SK-N-SH (cell line): ENCODE results near the gene HSF4. TPM values are rescaled to one million over a fixed set of nuclear protein-coding genes. Genes with fewer than 3 reads are reported as not detected.

Source experiments
- CTCF ChIA-PET: fragments of 300-600, 350-600 bp; formaldehyde crosslinking; extraction: SDS; loops from one replicate; lab custom pipeline; 2021; lab: Yijun Ruan, JAX
- POLR2A ChIA-PET: fragments of 350-600 bp; sonication (Branson Sonifier 250); formaldehyde crosslinking; extraction: SDS; loops from one replicate; lab custom pipeline; 2020; ENCODE audit warnings: antibody characterized with exemption, inconsistent platforms; lab: Yijun Ruan, JAX
- DNase-seq: peaks from one replicate; pipeline ENCODE4 v3.0.0; 2012
- H2AFZ ChIP-seq: fragments of 200-600 bp; sonication (generic); 2 replicates; pipeline ENCODE4 v1.8.1; 2016; ENCODE audit warnings: antibody characterized with exemption, mild to moderate bottlenecking, low read depth
- H3F3A ChIP-seq: fragments of 200-600 bp; sonication (generic); replicated peaks from 2 replicates; pipeline ENCODE3; 2016; ENCODE audit warnings: antibody characterized with exemption, mild to moderate bottlenecking; ENCODE audit not compliant: insufficient read depth
- H3K27ac ChIP-seq, 2 experiments: fragments of 200-500 bp in 1 of 2; fragments of 200-600 bp in 1 of 2; sonication (Bioruptor generic) in 1 of 2; sonication (generic), shearing (Covaris generic) in 1 of 2; 2 replicates each; pipeline versions ENCODE4 v1.5.1 to v1.6.1; 2014 to 2016; ENCODE audit warnings: low read depth in 2 of 2, inconsistent platforms in 1 of 2, low read length in 1 of 2, mild to moderate bottlenecking in 1 of 2, mixed read lengths in 1 of 2
- H3K27me3 ChIP-seq: fragments of 200-600 bp; sonication (generic), shearing (Covaris generic); 2 replicates; pipeline ENCODE4 v1.6.1; 2016; ENCODE audit warnings: mixed run types; ENCODE audit not compliant: insufficient read depth
- H3K36me3 ChIP-seq, 2 experiments: fragments of 200-500 bp in 1 of 2; fragments of 200-600 bp in 1 of 2; sonication (Bioruptor generic) in 1 of 2; sonication (generic) in 1 of 2; replicated peaks in 1 of 2; 2 replicates each; pipeline versions ENCODE3 to v1.5.1; 2014 to 2016; ENCODE audit warnings: low read length in 1 of 2, mild to moderate bottlenecking in 1 of 2; ENCODE audit not compliant: insufficient read depth in 2 of 2, control insufficient read depth in 1 of 2
- H3K4me1 ChIP-seq, 2 experiments: fragments of 200-500 bp in 1 of 2; fragments of 200-600 bp in 1 of 2; sonication (Bioruptor generic) in 1 of 2; sonication (generic), shearing (Covaris generic) in 1 of 2; 2 replicates each; pipeline versions ENCODE4 v1.5.1 to v1.6.1; 2014 to 2016; ENCODE audit warnings: low read depth in 1 of 2, low read length in 1 of 2, mixed run types in 1 of 2; ENCODE audit not compliant: insufficient read depth in 2 of 2, control insufficient read depth in 1 of 2
- H3K4me2 ChIP-seq: fragments of 200-600 bp; sonication (generic), shearing (Covaris generic); 2 replicates; pipeline ENCODE4 v1.6.1; 2017; ENCODE audit warnings: mixed run types
- H3K4me3 ChIP-seq, 2 experiments: fragments of 200-500 bp in 1 of 2; fragments of 200-600 bp in 1 of 2; sonication (Bioruptor generic) in 1 of 2; sonication (generic), shearing (Covaris generic) in 1 of 2; 2 replicates each; pipeline versions ENCODE4 v1.5.1 to v1.8.1; 2014 to 2016; ENCODE audit warnings: low read depth in 2 of 2, inconsistent platforms in 1 of 2, low read length in 1 of 2, mild to moderate bottlenecking in 1 of 2, mixed read lengths in 1 of 2, moderate library complexity in 1 of 2
- H3K79me2 ChIP-seq: fragments of 200-600 bp; sonication (generic); 2 replicates; pipeline ENCODE4 v1.8.1; 2017; ENCODE audit warnings: mild to moderate bottlenecking; ENCODE audit not compliant: insufficient read depth
- H3K9ac ChIP-seq: fragments of 200-600 bp; sonication (generic); 2 replicates; pipeline ENCODE4 v1.6.1; 2017; ENCODE audit warnings: mixed run types
- H3K9me2 ChIP-seq: fragments of 200-600 bp; sonication (generic); 2 replicates; pipeline ENCODE4 v1.6.1; 2017; ENCODE audit warnings: mixed run types
- H3K9me3 ChIP-seq: fragments of 200-600 bp; sonication (generic); 2 replicates; pipeline ENCODE4 v1.6.1; 2017; ENCODE audit warnings: mixed run types, mild to moderate bottlenecking, moderate library complexity
- H4K20me1 ChIP-seq: fragments of 200-600 bp; sonication (generic); 2 replicates; pipeline ENCODE4 v1.6.1; 2017; ENCODE audit warnings: mild to moderate bottlenecking, mixed run types; ENCODE audit not compliant: insufficient read depth
- CHD2 ChIP-seq: fragments of 150-350 bp; IDR thresholded peaks from 2 replicates; pipeline ENCODE4 v1.6.1; 2018; ENCODE audit warnings: low read length; ENCODE audit not compliant: partially characterized antibody
- ELF1 ChIP-seq: IDR thresholded peaks from 2 replicates; pipeline ENCODE4 v1.4.0; 2012
- EZH2phosphoT487 ChIP-seq: fragments of 200-600 bp; sonication (generic); IDR thresholded peaks from 2 replicates; pipeline ENCODE4 v1.6.1; 2017; ENCODE audit warnings: low read depth, mixed run types, mild to moderate bottlenecking, antibody characterized with exemption, moderate library complexity, borderline replicate concordance
- GABPA ChIP-seq: IDR thresholded peaks from 2 replicates; pipeline ENCODE4 v1.4.0; 2012; ENCODE audit warnings: low read depth, mild to moderate bottlenecking
- GATA2 ChIP-seq: sonication (generic); formaldehyde crosslinking; IDR thresholded peaks from 2 replicates; pipeline ENCODE4 v1.5.0; 2020; ENCODE audit warnings: mild to moderate bottlenecking, missing genetic modification reagents
- MAX ChIP-seq: IDR thresholded peaks from 2 replicates; pipeline ENCODE4 v1.4.0; 2012; ENCODE audit warnings: low read depth
- PBX3 ChIP-seq: IDR thresholded peaks from 2 replicates; pipeline ENCODE4; 2012
- POLR2AphosphoS5 ChIP-seq: IDR thresholded peaks from 2 replicates; pipeline ENCODE4 v1.6.1; 2012; ENCODE audit warnings: low read depth, low read length
- RCOR1 ChIP-seq: fragments of 150-350 bp; IDR thresholded peaks from 2 replicates; pipeline ENCODE4 v1.6.1; 2017; ENCODE audit warnings: antibody characterized with exemption, low read length
- RXRA ChIP-seq: IDR thresholded peaks from 2 replicates; pipeline ENCODE4 v1.4.0; 2012; ENCODE audit warnings: low read depth, mild to moderate bottlenecking, borderline replicate concordance
- SIN3A ChIP-seq: IDR thresholded peaks from 2 replicates; pipeline ENCODE4 v1.6.1; 2012; ENCODE audit warnings: low read depth, mild to moderate bottlenecking, low read length, moderate library complexity, borderline replicate concordance
- SMC3 ChIP-seq: IDR thresholded peaks from 2 replicates; pipeline ENCODE4 v1.6.1; 2012; ENCODE audit warnings: low read depth, low read length, improper control_type of control experiment
- TCF12 ChIP-seq: IDR thresholded peaks from 2 replicates; pipeline ENCODE4 v1.4.0; 2012
- USF1 ChIP-seq: IDR thresholded peaks from 2 replicates; pipeline ENCODE4 v1.4.0; 2012; ENCODE audit warnings: low read depth, borderline replicate concordance
- ZBTB33 ChIP-seq: IDR thresholded peaks from 2 replicates; pipeline ENCODE4 v1.4.0; 2012; ENCODE audit warnings: low read depth, borderline replicate concordance
- WGBS: methylation state at CpG from one replicate; pipeline ENCODE4 v1.1.6; 2017; ENCODE audit warnings: low lambda C conversion rate; 5-methylcytosine and 5-hydroxymethylcytosine counted together
- polyA plus RNA-seq, 3 experiments: library from polyadenylated mRNA; depleted of rRNA; stranded (reverse); fragments of >200 nt; gene quantifications; 2 replicates each; pipeline ENCODE4 v1.2.3, GENCODE V29; 2012
- TF ChIP-seq, protein P1 (sequence below): IDR thresholded peaks from 2 replicates; pipeline ENCODE4 v1.6.1; 2012; ENCODE audit warnings: mild to moderate bottlenecking, low read depth, low read length, moderate library complexity

HSF4 gene
- polyA plus RNA-seq, 1 of the 3 experiments (the other 2 are of a cell fraction), result 33.4 TPM

- 12% methylated on average over 19 of the region's 34 CpGs for WGBS
- no peaks in the 10 kb centered on the region for H3K9me3 ChIP-seq
- peak overlapping the region; percentile 88 for H3K4me2 ChIP-seq
- peak; percentile 61 for DNase-seq
- H3K79me2 ChIP-seq, result no peaks in the 10 kb centered on the region
- H3K36me3 ChIP-seq, result peaks cover 0 to 3% of the 10 kb centered on the region in 2 experiments
- ChIA-PET CTCF (interaction anchor here (1.2 to 14.2 kb wide), 11 partner anchors 11 to 752 kb away, joined by 3 to 470 read pairs (median 6); partner anchors contain the start of genes CBFB, CES4A and NOL3), POLR2A (interaction anchor here (0.8 kb wide), 1 partner anchor 331 kb away, joined by 3 read pairs; no protein-coding TSS in a partner anchor)
- peak overlapping the region; percentile 56 to 60; a peak in 3 of 4 replicates for H3K27ac ChIP-seq
- no peaks in the 10 kb centered on the region for H3K9me2 ChIP-seq
- peaks cover 4 to 27% of the 10 kb centered on the region in 2 experiments; a peak in 1 of 4 replicates for H3K4me1 ChIP-seq
- peaks cover 26% of the 10 kb centered on the region for H4K20me1 ChIP-seq
- peaks cover 14% of the 10 kb centered on the region for H3F3A ChIP-seq
- H2AFZ ChIP-seq, result peak overlapping the region; percentile 89; the same call in 1 of the 2 replicates
- peak overlapping the region; percentile 79 for H3K9ac ChIP-seq
- no peak for TF ChIP-seq MAX
- TF ChIP-seq SIN3A, result no peak
- TF ChIP-seq PBX3, result no peak
- TF ChIP-seq EZH2phosphoT487, result no peak
- TF ChIP-seq RXRA, result no peak
- no peak for TF ChIP-seq ELF1
- peak overlapping the region; percentile 93 to 96 for H3K4me3 ChIP-seq
- H3K27me3 ChIP-seq, result no peaks in the 10 kb centered on the region
Measured at GRCh38 chr16:67158637-67159600, 5.6 kb upstream of the HSF4 start.

DNA sequence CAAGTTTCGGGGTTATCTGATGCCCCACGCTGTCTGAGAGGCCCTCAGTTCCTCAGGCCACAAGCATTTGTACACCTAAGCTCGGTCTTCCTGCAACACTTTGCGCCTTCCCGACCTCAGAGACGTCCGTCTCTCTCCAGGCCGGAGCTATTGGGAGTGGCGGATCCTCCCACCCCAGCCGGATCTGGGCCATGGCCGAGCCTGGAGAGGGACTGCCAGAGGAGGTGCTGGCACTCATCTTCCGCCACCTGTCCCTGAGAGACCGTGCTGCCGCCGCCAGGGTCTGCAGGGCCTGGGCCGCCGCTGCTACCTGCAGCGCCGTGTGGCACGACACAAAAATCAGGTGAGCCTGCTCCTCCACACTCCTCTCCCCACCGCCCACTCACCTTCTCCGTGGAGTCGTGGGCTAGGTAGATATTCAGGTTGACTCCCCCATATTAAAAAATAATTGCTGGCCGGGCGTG, 2.9 kb upstream of the HSF4 start:
- no peaks in the 10 kb centered on the region for H3K27me3 ChIP-seq
- ChIA-PET POLR2A (interaction anchor here (2.5 to 3.9 kb wide), 3 partner anchors 8 to 13 kb away, joined by 6 to 37 read pairs (median 15); partner anchors contain the start of genes B3GNT9 and NOL3), CTCF (interaction anchor here (0.9 to 14.2 kb wide), 4 partner anchors 8 to 140 kb away, joined by 5 to 470 read pairs (median 20); partner anchors contain the start of genes CBFB and NOL3)
- no peaks in the 10 kb centered on the region for H3K36me3 ChIP-seq
- no peaks in the 10 kb centered on the region for H3K9me2 ChIP-seq
- no peaks in the 10 kb centered on the region for H3K9me3 ChIP-seq
- DNase-seq, result no peak
- H3K27ac ChIP-seq, result no peak overlapping the region
- peak overlapping the region in 1 of 2 experiments; percentile 93; a peak in 1 of 4 replicates for H3K4me3 ChIP-seq
- no peak overlapping the region for H2AFZ ChIP-seq
- H4K20me1 ChIP-seq, result peaks cover 10% of the 10 kb centered on the region; the same call in 1 of the 2 replicates
- no peaks in the 10 kb centered on the region for H3K79me2 ChIP-seq
- no peak overlapping the region for H3K9ac ChIP-seq
- peaks cover 14% of the 10 kb centered on the region for H3F3A ChIP-seq
- H3K4me1 ChIP-seq, result peaks cover 4 to 30% of the 10 kb centered on the region in 2 experiments; a peak in 1 of 4 replicates
- WGBS, result 97% methylated on average over 21 of the region's 25 CpGs
- peak overlapping the region; percentile 88; the same call in 1 of the 2 replicates for H3K4me2 ChIP-seq
- TF ChIP-seq CHD2, result no peak
- TF ChIP-seq RXRA, result no peak
- TF ChIP-seq MAX, result no peak
- TF ChIP-seq SMC3, result no peak
- TF ChIP-seq GABPA, result no peak
- no peak for TF ChIP-seq TCF12
- TF ChIP-seq RCOR1, result no peak
- no peak for TF ChIP-seq POLR2AphosphoS5
- TF ChIP-seq ZBTB33, result no peak
- TF ChIP-seq, protein P1, sequence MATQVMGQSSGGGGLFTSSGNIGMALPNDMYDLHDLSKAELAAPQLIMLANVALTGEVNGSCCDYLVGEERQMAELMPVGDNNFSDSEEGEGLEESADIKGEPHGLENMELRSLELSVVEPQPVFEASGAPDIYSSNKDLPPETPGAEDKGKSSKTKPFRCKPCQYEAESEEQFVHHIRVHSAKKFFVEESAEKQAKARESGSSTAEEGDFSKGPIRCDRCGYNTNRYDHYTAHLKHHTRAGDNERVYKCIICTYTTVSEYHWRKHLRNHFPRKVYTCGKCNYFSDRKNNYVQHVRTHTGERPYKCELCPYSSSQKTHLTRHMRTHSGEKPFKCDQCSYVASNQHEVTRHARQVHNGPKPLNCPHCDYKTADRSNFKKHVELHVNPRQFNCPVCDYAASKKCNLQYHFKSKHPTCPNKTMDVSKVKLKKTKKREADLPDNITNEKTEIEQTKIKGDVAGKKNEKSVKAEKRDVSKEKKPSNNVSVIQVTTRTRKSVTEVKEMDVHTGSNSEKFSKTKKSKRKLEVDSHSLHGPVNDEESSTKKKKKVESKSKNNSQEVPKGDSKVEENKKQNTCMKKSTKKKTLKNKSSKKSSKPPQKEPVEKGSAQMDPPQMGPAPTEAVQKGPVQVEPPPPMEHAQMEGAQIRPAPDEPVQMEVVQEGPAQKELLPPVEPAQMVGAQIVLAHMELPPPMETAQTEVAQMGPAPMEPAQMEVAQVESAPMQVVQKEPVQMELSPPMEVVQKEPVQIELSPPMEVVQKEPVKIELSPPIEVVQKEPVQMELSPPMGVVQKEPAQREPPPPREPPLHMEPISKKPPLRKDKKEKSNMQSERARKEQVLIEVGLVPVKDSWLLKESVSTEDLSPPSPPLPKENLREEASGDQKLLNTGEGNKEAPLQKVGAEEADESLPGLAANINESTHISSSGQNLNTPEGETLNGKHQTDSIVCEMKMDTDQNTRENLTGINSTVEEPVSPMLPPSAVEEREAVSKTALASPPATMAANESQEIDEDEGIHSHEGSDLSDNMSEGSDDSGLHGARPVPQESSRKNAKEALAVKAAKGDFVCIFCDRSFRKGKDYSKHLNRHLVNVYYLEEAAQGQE, result no peak
- TF ChIP-seq GATA2 (CRISPR knock-in tag), result no peak
- TF ChIP-seq USF1, result no peak
